RWPE2 (cell line): ENCODE data around the gene GH1.

Experiments used
- ATAC-seq: fragments of 200-7000 bp; cut with Tn5 transposase; 3 replicates; pipeline ENCODE4 v1.9.1; 2021; ENCODE audit warnings: low read depth
- DNase-seq: peaks from one replicate; pipeline ENCODE4 v3.0.0-alpha.2; 2020; ENCODE audit warnings: low spot score
- H3K27ac ChIP-seq: fragments of 450-650 bp; 2 replicates; pipeline ENCODE4 v1.5.1; 2017; ENCODE audit warnings: mild to moderate bottlenecking; ENCODE audit not compliant: poor library complexity, severe bottlenecking
- H3K27me3 ChIP-seq: fragments of 250-450 bp; sonication (Bioruptor Pico); 2 replicates; pipeline ENCODE4 v1.5.1; 2021; ENCODE audit warnings: mild to moderate bottlenecking, moderate library complexity; ENCODE audit not compliant: insufficient read depth, poor library complexity, severe bottlenecking
- H3K36me3 ChIP-seq: fragments of 250-450 bp; sonication (Bioruptor Pico); 2 replicates; pipeline ENCODE4 v1.5.1; 2020; ENCODE audit warnings: low read depth, mild to moderate bottlenecking, moderate library complexity
- H3K4me1 ChIP-seq: fragments of 250-450 bp; sonication (Bioruptor Pico); 2 replicates; pipeline ENCODE4 v1.5.1; 2021; ENCODE audit warnings: mild to moderate bottlenecking, moderate library complexity; ENCODE audit not compliant: insufficient read depth, poor library complexity, severe bottlenecking
- H3K4me3 ChIP-seq: fragments of 250-450 bp; sonication (Bioruptor Pico); 2 replicates; pipeline ENCODE4 v1.5.1; 2021; ENCODE audit warnings: mild to moderate bottlenecking, moderate library complexity; ENCODE audit not compliant: severe bottlenecking
- H3K9me3 ChIP-seq: fragments of 250-450 bp; sonication (Bioruptor Pico); 2 replicates; pipeline ENCODE4 v1.5.1; 2021; ENCODE audit warnings: mild to moderate bottlenecking, moderate library complexity; ENCODE audit not compliant: severe bottlenecking
- CTCF ChIP-seq: fragments of 450-650 bp; IDR thresholded peaks from one replicate; pipeline ENCODE4 v1.5.1; 2017; ENCODE audit warnings: mild to moderate bottlenecking, moderate library complexity; ENCODE audit not compliant: poor library complexity, severe bottlenecking

The GH1 gene

GRCh38 chr17:63937920-63938319, 19.3 kb upstream of the GH1 start:
- Histone ChIP-seq H3K9me3 (no peaks in the 10 kb centered on the region), H3K27me3 (no peaks in the 10 kb centered on the region), H3K4me1 (no peaks in the 10 kb centered on the region), H3K4me3 (no peak overlapping the region), H3K27ac (no peak overlapping the region), H3K36me3 (no peaks in the 10 kb centered on the region)
- DNase-seq (no peak), ATAC-seq (no peak)
- TF ChIP-seq CTCF = no peak

- no peak for DNase-seq
- H3K4me3 ChIP-seq = no peak overlapping the region
- no peak for ATAC-seq
- H3K4me1 ChIP-seq = no peaks in the 10 kb centered on the region
- no peaks in the 10 kb centered on the region for H3K9me3 ChIP-seq
- H3K27me3 ChIP-seq = no peaks in the 10 kb centered on the region
- no peaks in the 10 kb centered on the region for H3K36me3 ChIP-seq
- no peak overlapping the region for H3K27ac ChIP-seq
- TF ChIP-seq CTCF = no peak
Observed at GRCh38 chr17:63937319-63937718, 18.7 kb upstream of the GH1 start.

GRCh38 chr17:63934183-63935112, 15.8 kb upstream of the GH1 start:
- Histone ChIP-seq H3K27ac (no peak overlapping the region), H3K9me3 (no peaks in the 10 kb centered on the region)
- ATAC-seq = no peak

GRCh38 chr17:63933598-63933997, 15.0 kb upstream of the GH1 start:
- ATAC-seq (no peak), DNase-seq (no peak)
- H3K27me3 ChIP-seq = no peaks in the 10 kb centered on the region
- no peaks in the 10 kb centered on the region for H3K4me1 ChIP-seq
- TF ChIP-seq CTCF = no peak
- no peak overlapping the region for H3K4me3 ChIP-seq
- H3K27ac ChIP-seq = no peak overlapping the region
- H3K36me3 ChIP-seq = no peaks in the 10 kb centered on the region
- no peaks in the 10 kb centered on the region for H3K9me3 ChIP-seq

More at GRCh38 chr17:63934183-63935112, 15.8 kb upstream of the GH1 start:
- Histone ChIP-seq H3K27me3 (no peaks in the 10 kb centered on the region), H3K36me3 (no peaks in the 10 kb centered on the region), H3K4me1 (no peaks in the 10 kb centered on the region), H3K4me3 (no peak overlapping the region)
- DNase-seq = no peak
- no peak for TF ChIP-seq CTCF

GRCh38 chr17:63932721-63933120, 14.1 kb upstream of the GH1 start:
- H3K27me3 ChIP-seq = no peaks in the 10 kb centered on the region
- DNase-seq (no peak), ATAC-seq (no peak)
- no peaks in the 10 kb centered on the region for H3K36me3 ChIP-seq
- TF ChIP-seq CTCF = no peak
- no peak overlapping the region for H3K4me3 ChIP-seq
- no peaks in the 10 kb centered on the region for H3K9me3 ChIP-seq
- H3K4me1 ChIP-seq = no peaks in the 10 kb centered on the region
- no peak overlapping the region for H3K27ac ChIP-seq
